Caco-2 (cell line): ENCODE data around the gene TMX4. TPM values are rescaled to one million over a fixed set of nuclear protein-coding genes. Genes with fewer than 3 reads are reported as not detected.
A peak's percentile ranks its signal among the peaks of the same experiment; 100 is the strongest.

Experiments used
- BruUV-seq: library from RNA; stranded (reverse); fragments of 400-500 nt; replicated peaks from 2 replicates; lab custom pipeline; 2021; lab: Mats Ljungman, UMichigan
- CTCF ChIA-PET: fragments of 300-600 bp; sonication (Branson Sonifier 250); formaldehyde crosslinking; loops from one replicate; lab custom pipeline; 2022; ENCODE audit warnings: antibody characterized with exemption; lab: Charles Lee
- POLR2A ChIA-PET: fragments of 300-600 bp; sonication (Branson Sonifier 250); formaldehyde crosslinking; loops from one replicate; lab custom pipeline; 2022; ENCODE audit warnings: antibody characterized with exemption; lab: Charles Lee
- DNase-seq, 2 experiments: peaks; one replicate each; pipeline versions ENCODE4 v3.0.0 to v3.0.0-alpha.2; 2020 to 2022
- H3K27me3 ChIP-seq: replicated peaks from 2 replicates; pipeline ENCODE4 v1.6.0; 2011; ENCODE audit warnings: low read length; ENCODE audit not compliant: control insufficient read depth, insufficient read depth
- H3K36me3 ChIP-seq: 2 replicates; pipeline ENCODE4 v1.5.1; 2011; ENCODE audit warnings: low read length; ENCODE audit not compliant: control insufficient read depth, insufficient read depth
- H3K4me1 ChIP-seq: fragments of 250-450 bp; sonication (Bioruptor Pico); 2 replicates; pipeline ENCODE4 v1.5.1; 2020; ENCODE audit warnings: mild to moderate bottlenecking
- H3K4me3 ChIP-seq: 2 replicates; pipeline ENCODE4 v1.5.1; 2011; ENCODE audit warnings: low read depth, mild to moderate bottlenecking, control low read depth, low read length
- H3K9me3 ChIP-seq: fragments of 250-450 bp; sonication (Bioruptor Pico); 2 replicates; pipeline ENCODE4 v1.5.1; 2020; ENCODE audit warnings: mild to moderate bottlenecking, moderate library complexity
- H3K27ac Mint-ChIP-seq: one replicate; pipeline ENCODE4 v1.8.0; 2022; ENCODE audit warnings: mixed read lengths; ENCODE audit not compliant: unreplicated experiment
- H3K27me3 Mint-ChIP-seq: one replicate; pipeline ENCODE4 v1.8.0; 2022; ENCODE audit warnings: mixed read lengths; ENCODE audit not compliant: insufficient read depth, unreplicated experiment
- H3K36me3 Mint-ChIP-seq: one replicate; pipeline ENCODE4 v1.8.0; 2022; ENCODE audit warnings: mild to moderate bottlenecking, mixed read lengths; ENCODE audit not compliant: insufficient read depth, unreplicated experiment
- H3K4me1 Mint-ChIP-seq: one replicate; pipeline ENCODE4 v1.8.0; 2022; ENCODE audit warnings: low read depth, mixed read lengths; ENCODE audit not compliant: unreplicated experiment
- H3K4me3 Mint-ChIP-seq: one replicate; pipeline ENCODE4 v1.8.0; 2022; ENCODE audit warnings: mild to moderate bottlenecking, moderate library complexity, mixed read lengths; ENCODE audit not compliant: unreplicated experiment
- H3K9me3 Mint-ChIP-seq: one replicate; pipeline ENCODE4 v1.8.0; 2022; ENCODE audit warnings: mixed read lengths; ENCODE audit not compliant: unreplicated experiment
- intact Hi-C: fragments of 100-400 bp; cut with micrococcal nuclease; formaldehyde crosslinking; loops from one replicate; pipeline ENCODE4 v1.10.0; 2022; ENCODE audit not compliant: unreplicated experiment
- total RNA-seq: library from RNA; stranded (reverse); gene quantifications from 2 replicates; pipeline ENCODE4 v1.2.3, GENCODE V29; 2022
- TF ChIP-seq, protein P1 (sequence below), 2 experiments: fragments of 200-600 bp in 1 of 2; IDR thresholded peaks; 1 replicate in 1 of 2; 2 replicates in 1 of 2; pipeline versions ENCODE4 v1.5.1 to v1.8.0; 2011 to 2022; ENCODE audit warnings: antibody characterized with exemption in 1 of 2, control low read depth in 1 of 2, inconsistent platforms in 1 of 2, low read depth in 1 of 2, low read length in 1 of 2, mild to moderate bottlenecking in 1 of 2, moderate library complexity in 1 of 2; ENCODE audit not compliant: insufficient read depth in 1 of 2, severe bottlenecking in 1 of 2, unreplicated experiment in 1 of 2

TMX4 gene
- total RNA-seq, 1 experiment from 2014 or later: 17.0 TPM

GRCh38 chr20:7990385-7990784, 29.2 kb downstream of the TMX4 start:
- CTCF ChIA-PET: interaction anchor here (1.2 kb wide), 1 partner anchor 54 kb away, joined by 6 read pairs; no protein-coding TSS in a partner anchor

DNA sequence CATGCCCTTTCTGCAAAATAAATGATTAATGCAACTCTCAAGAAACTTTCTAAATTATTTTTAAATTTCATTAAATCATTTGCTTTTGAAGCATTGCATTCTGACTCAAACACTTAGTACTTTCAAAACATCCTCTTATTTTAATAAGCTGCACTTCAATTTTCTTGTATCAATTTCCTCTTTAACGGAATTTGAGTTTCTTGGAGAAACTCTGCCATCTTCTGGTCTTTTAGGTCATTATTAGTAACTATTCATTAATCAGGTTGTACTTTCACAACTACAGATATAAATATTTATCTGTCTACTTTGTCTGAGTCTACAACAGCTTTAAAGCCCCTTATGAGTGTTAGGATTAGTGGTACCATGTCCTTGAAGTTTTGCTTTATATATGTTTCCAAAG, 30.2 kb downstream of the TMX4 start:
- no TSS peak for BruUV-seq
- no peaks in the 10 kb centered on the region for H3K36me3 Mint-ChIP-seq
- no peaks in the 10 kb centered on the region for H3K9me3 Mint-ChIP-seq
- Histone ChIP-seq H3K4me1 (no peaks in the 10 kb centered on the region), H3K9me3 (no peaks in the 10 kb centered on the region), H3K36me3 (no peaks in the 10 kb centered on the region), H3K4me3 (no peak overlapping the region), H3K27me3 (no peaks in the 10 kb centered on the region)
- H3K27me3 Mint-ChIP-seq: no peaks in the 10 kb centered on the region
- H3K4me3 Mint-ChIP-seq: no peak overlapping the region
- TF ChIP-seq, protein P1, sequence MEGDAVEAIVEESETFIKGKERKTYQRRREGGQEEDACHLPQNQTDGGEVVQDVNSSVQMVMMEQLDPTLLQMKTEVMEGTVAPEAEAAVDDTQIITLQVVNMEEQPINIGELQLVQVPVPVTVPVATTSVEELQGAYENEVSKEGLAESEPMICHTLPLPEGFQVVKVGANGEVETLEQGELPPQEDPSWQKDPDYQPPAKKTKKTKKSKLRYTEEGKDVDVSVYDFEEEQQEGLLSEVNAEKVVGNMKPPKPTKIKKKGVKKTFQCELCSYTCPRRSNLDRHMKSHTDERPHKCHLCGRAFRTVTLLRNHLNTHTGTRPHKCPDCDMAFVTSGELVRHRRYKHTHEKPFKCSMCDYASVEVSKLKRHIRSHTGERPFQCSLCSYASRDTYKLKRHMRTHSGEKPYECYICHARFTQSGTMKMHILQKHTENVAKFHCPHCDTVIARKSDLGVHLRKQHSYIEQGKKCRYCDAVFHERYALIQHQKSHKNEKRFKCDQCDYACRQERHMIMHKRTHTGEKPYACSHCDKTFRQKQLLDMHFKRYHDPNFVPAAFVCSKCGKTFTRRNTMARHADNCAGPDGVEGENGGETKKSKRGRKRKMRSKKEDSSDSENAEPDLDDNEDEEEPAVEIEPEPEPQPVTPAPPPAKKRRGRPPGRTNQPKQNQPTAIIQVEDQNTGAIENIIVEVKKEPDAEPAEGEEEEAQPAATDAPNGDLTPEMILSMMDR (IDR thresholded peaks at IDR 0.05; ENCODE audit: insufficient read depth in 1 of 2, low read depth in 1 of 2, low read length in 1 of 2, severe bottlenecking in 1 of 2, unreplicated experiment in 1 of 2): peak in 1 of 2 experiments; percentile 12
- no peak for DNase-seq
- POLR2A ChIA-PET: no interaction called here
- CTCF ChIA-PET: interaction anchor here (1.0 to 1.4 kb wide), 2 partner anchors 9 to 53 kb away, joined by 7 to 8 read pairs; no protein-coding TSS in a partner anchor
- no peaks in the 10 kb centered on the region for H3K4me1 Mint-ChIP-seq
- no peak overlapping the region for H3K27ac Mint-ChIP-seq
- intact Hi-C loops: loop anchor here (1.0 kb wide), 1 partner anchor 53 kb away; no protein-coding TSS in a partner anchor

More at GRCh38 chr20:7990385-7990784, 29.2 kb downstream of the TMX4 start:
- Mint-ChIP-seq H3K4me3 (no peak overlapping the region), H3K9me3 (no peaks in the 10 kb centered on the region), H3K36me3 (no peaks in the 10 kb centered on the region), H3K4me1 (no peaks in the 10 kb centered on the region), H3K27me3 (no peaks in the 10 kb centered on the region), H3K27ac (no peak overlapping the region)
- TF ChIP-seq, protein P1 (IDR thresholded peaks at IDR 0.05; ENCODE audit: insufficient read depth in 1 of 2, low read depth in 1 of 2, low read length in 1 of 2, severe bottlenecking in 1 of 2, unreplicated experiment in 1 of 2): no peak
- no peaks in the 10 kb centered on the region for H3K4me1 ChIP-seq
- intact Hi-C loops: no loop called here
- DNase-seq: no peak
- H3K9me3 ChIP-seq: no peaks in the 10 kb centered on the region
- no peaks in the 10 kb centered on the region for H3K36me3 ChIP-seq
- no peak overlapping the region for H3K4me3 ChIP-seq
- POLR2A ChIA-PET: no interaction called here
- BruUV-seq: no TSS peak
- no peaks in the 10 kb centered on the region for H3K27me3 ChIP-seq

DNA sequence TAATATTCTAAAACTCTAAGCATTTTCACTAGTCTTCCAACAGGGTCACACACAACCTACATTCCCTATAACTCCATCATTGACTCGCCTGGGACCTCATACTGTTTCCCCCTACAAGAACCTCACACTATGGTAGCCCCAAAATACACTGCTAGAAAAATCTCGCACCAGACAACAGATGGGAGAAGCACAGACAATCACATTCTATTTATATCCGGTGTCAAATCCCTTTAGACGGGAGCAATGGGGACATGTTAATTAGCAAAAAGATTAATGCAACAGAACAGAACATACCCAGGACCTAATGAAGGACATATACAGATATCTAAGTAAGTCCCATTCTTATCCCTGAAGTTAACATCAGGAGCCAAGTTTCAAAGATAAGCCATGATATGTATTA, 33.6 kb downstream of the TMX4 start:
- Histone ChIP-seq H3K4me3 (no peak overlapping the region), H3K9me3 (no peaks in the 10 kb centered on the region), H3K36me3 (no peaks in the 10 kb centered on the region), H3K4me1 (peaks cover 7% of the 10 kb centered on the region), H3K27me3 (no peaks in the 10 kb centered on the region)
- DNase-seq: no peak
- TF ChIP-seq, protein P1 (IDR thresholded peaks at IDR 0.05; ENCODE audit: insufficient read depth in 1 of 2, low read depth in 1 of 2, low read length in 1 of 2, severe bottlenecking in 1 of 2, unreplicated experiment in 1 of 2): no peak
- no peaks in the 10 kb centered on the region for H3K9me3 Mint-ChIP-seq
- H3K27me3 Mint-ChIP-seq: no peaks in the 10 kb centered on the region
- CTCF ChIA-PET: no interaction called here
- BruUV-seq: no TSS peak
- H3K4me3 Mint-ChIP-seq: no peak overlapping the region
- POLR2A ChIA-PET: no interaction called here
- no peaks in the 10 kb centered on the region for H3K4me1 Mint-ChIP-seq
- H3K27ac Mint-ChIP-seq: no peak overlapping the region
- intact Hi-C loops: no loop called here
- H3K36me3 Mint-ChIP-seq: no peaks in the 10 kb centered on the region
